Transverse colon (tissue), 3 donors: Measurements from ENCODE around the gene PKIB.

ENCODE experiments used
- CTCF ChIP-seq, 5 experiments: fragments of 200-600 bp in 3 of 5; fragments of 450-650 bp in 2 of 5; sonication (generic) in 3 of 5; IDR thresholded peaks; 1 replicate in 2 of 5; 2 replicates in 3 of 5; pipeline ENCODE4 v1.5.1; 2016 to 2017; ENCODE audit warnings: antibody characterized with exemption in 5 of 5, inconsistent platforms in 3 of 5, mild to moderate bottlenecking in 2 of 5, moderate library complexity in 1 of 5
- POLR2A ChIP-seq: fragments of 450-650 bp; IDR thresholded peaks from one replicate; pipeline ENCODE4 v1.6.1; 2016; ENCODE audit warnings: antibody characterized with exemption, mild to moderate bottlenecking, moderate library complexity

GRCh38 chr6:122704066-122704465 is 93.9 kb downstream of the PKIB start:
- TF ChIP-seq POLR2A (no peak), CTCF (IDR thresholded peaks at IDR 0.05) (no peak)
